SIG-M5 treated with dmso at 0.1 percent for 504 hours (cell line): ENCODE measurements around the gene APOL3.
"Not testable (repeated sequence)": the region's sequence is repeated elsewhere in the genome, so short reads cannot be mapped to it uniquely, and the experiment has no call there.

Experiments used
- DNase-seq: peaks from one replicate; lab custom pipeline; 2025; ENCODE audit not compliant: unreplicated experiment; lab: John Stamatoyannopoulos, UW

APOL3 gene

DNA sequence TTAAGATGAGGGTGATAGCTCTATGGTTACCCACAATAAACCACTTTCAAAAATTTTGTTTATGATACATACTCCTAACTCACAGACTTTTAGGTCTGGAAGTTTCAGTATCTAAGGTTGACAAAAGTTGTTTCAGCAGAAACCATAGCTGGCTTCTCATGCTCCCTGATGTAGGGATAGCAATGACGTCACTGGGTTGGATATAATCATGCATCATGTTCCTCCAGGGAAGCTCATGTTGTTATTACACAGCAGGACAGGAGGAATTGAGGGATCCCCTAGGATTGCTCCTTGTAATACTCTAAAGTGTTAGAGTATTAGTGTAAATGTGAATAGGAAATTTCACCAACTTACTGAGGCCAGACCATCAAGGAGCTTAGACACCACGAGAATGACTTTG is 23.6 kb downstream of the APOL3 start:
- no peak for DNase-seq

DNA sequence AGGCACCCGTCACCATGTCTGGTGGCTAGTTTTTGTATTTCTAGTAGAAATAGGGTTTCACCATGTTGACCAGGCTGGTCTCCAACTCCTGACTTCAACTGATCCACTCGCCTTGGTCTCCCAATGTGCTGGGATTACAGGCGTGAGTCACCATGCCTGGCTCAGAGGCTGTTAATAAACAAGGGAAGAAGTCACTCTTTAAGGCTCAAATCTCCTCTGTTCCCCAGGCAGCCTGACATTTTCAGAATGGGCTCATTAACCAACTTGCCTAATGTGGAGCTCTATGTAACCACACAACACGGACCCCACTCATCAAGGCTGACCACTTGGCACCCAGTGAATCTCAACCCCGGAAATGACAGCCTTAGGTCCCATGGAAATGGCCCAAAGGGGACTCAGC is 24.1 kb downstream of the APOL3 start:
- no peak for DNase-seq

DNA sequence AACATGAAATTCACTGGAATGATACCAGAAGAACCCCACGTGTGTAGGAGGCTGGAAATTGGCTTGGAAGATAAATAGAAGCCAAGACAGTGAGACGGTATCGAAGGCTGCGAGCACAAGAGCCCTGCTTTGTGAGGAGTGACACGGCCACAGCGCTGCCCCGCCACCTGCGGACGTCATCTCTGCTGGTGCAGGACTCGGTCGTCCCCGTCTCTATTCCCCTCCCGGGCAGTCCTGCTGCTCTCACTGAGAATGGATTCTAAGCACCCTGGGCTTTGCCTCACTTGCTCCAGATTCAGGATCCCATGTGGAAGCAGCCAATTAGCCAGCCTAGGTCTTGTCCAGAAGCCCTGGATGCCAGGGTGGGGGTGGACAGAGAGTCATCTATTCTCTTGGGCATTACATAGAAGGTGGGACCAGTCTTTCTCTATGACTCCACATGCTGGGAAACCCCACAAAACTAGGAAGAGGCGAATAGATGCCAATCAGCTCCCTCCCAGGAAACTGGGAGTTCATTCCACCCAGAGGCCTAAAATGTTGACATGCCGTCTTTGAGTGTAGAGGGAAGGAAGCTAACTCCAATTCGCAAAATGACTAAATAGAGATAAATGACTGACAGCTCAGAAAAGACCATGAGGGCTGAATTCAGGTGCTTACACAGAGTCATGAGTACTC is 25.1 kb downstream of the APOL3 start:
- no peak for DNase-seq

DNA sequence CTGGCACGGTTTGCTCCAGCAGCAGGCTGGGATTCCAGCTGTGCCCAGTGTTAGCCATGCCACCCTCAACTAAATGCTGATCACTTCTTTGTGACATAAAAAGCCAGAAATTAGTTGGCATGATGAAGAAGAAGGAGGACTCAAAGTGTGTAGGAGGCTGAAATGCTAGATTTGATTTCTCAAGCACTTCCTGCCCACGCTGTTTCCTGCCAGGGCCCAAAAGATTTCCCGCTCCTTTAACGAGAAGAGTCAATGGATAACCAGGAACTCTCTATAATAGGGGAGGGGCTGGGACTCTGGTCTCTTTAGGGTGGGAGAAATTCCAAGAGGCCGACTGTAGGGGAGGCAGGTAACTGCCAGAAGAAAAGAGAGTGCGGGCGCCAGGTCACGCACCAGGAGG is 26.4 kb downstream of the APOL3 start:
- DNase-seq = no peak

DNA sequence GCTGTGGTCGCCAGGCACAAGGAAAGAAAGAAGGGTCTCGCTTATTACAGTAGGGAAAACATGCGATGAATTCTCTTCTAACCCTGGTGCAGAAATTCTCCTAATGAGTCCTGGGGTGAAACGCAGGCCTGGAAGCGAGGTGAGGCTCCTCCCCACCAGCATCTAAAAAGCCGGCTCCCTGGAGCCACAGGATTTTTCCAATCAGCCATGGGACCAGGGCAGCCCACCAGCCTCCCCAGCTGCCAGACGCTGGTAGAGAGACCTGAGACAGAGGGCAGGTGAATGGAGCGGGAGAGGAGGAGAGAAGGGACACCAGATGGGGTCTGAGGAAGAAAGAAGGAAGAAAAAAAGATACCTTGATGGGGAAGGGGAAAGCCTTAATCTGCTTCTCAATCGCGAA is 28.6 kb downstream of the APOL3 start:
- DNase-seq = no peak

DNA sequence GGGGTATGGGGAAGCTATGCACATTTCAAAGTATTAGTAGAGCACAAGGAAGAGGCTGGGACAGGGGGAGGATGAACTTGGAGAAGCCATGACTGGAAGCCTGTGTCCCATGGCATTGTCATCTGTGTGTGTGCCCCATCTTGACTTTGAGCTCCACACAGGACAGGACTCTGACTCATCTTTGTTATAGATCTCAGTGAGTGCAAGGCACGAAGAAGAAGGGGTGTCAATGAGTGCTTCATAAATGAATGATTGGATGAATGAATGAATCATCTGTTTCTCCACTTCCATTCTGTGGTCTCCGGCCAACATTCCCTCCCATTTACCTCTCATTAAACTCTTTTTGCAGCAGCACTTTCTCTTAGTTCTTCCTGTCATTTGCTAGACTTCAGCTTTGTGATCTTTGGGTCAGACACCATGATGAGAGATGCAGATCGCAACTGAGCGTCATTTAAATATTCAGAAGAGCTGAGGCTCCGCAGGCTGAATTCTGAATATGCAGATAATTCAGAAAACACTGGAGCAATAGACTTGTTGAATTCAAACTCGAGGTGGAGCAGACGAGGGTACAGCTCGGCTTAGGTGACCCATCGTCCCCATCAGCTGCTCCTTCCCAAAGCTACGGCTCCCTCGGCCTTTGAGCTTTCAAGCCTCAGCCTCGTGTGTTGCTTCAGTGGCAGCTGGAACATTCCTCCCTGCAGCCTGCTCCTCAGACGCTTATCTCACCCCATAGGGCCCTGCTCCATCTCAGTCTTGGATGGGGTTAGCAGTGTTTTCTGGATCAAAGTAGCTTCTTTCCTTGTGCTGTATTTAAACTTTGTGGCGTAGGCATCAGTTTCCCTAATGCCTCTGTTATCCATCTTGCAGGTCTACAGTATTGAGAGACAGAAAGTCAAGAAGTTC is 30.8 kb downstream of the APOL3 start:
- DNase-seq = no peak

DNA sequence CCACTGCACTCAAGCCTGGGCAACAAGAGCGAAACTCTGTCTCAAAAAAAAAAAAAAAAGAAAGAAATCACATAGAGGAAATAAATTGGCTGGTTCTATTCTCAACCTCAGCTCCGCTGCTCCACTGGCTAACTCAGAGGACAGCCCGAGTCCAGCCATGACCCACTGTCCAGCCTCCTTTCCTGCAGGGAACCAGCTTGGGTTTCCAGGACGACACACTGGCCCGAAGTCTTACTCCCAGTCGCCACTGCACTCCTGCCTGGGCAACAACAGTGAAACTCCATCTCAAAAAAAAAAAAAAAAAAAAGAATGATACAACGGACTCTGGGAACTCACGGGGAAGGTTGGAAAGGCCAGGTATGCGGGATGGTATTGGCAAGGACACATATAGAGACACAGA is 31.5 kb downstream of the APOL3 start:
- no peak for DNase-seq

DNA sequence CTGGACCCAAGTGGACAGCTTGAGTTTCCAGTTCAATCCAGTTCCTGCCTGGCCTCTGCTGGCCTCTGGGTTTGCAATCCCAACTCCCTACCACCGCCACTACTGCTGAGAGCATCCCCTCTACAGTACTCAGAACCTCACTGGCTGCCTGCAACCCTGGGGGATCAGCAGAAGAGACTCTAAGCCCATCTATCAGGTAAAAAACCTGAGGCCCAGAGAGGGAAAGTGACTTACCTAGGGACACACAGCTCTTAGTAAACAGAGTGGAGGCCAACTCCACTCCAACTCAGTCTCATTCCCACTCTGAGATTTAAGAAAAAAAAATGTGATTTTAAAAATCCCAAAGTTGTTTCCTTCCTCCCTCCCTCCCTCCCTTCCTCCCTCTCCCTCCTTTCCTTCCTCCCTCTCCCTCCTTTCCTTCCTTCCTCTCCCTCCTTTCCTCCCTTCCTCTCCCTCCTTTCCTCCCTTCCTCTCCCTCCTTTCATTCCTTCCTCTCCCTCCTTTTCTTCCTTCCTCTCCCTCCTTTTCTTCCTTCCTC is 34.5 kb downstream of the APOL3 start:
- no peak for DNase-seq

DNA sequence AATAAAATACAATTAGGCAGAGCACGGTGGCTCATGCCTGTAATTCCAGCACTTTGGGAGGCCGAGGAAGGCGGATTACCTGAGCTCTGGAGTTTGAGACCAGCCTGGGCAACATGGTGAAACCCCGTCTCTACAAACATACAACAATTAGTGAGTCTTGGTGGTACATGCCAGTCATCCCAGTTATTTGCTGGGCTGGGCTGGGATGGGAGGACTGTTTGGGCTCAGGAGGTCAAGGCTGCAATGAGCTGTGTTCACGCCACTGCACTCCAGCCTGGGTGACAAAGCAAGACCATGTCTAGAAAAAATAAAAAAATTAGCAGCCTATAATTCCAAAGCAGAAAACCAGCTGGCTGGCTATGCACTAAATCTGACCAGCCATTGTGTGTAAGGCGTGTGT is 35.1 kb downstream of the APOL3 start:
- no peak for DNase-seq

DNA sequence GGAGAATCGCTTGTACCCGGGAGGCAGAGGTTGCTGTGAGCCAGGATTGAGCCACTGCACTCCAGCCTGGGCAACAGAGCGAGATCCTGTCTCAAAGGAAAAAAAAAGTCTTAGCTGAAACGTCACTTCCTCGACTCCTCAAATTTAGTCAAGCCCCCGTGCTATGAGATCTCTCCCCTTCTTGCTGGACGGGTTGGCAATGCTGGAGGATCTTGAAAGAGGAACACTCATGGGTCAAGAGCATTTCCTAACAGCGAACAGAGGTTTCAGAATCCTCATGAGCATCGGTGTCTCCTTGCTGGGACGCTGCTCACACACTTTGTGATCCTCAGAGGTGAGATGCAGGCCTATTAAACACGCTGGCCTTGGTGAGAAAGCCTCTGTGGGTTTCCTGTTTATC is 35.9 kb downstream of the APOL3 start:
- peak; percentile 19 for DNase-seq

DNA sequence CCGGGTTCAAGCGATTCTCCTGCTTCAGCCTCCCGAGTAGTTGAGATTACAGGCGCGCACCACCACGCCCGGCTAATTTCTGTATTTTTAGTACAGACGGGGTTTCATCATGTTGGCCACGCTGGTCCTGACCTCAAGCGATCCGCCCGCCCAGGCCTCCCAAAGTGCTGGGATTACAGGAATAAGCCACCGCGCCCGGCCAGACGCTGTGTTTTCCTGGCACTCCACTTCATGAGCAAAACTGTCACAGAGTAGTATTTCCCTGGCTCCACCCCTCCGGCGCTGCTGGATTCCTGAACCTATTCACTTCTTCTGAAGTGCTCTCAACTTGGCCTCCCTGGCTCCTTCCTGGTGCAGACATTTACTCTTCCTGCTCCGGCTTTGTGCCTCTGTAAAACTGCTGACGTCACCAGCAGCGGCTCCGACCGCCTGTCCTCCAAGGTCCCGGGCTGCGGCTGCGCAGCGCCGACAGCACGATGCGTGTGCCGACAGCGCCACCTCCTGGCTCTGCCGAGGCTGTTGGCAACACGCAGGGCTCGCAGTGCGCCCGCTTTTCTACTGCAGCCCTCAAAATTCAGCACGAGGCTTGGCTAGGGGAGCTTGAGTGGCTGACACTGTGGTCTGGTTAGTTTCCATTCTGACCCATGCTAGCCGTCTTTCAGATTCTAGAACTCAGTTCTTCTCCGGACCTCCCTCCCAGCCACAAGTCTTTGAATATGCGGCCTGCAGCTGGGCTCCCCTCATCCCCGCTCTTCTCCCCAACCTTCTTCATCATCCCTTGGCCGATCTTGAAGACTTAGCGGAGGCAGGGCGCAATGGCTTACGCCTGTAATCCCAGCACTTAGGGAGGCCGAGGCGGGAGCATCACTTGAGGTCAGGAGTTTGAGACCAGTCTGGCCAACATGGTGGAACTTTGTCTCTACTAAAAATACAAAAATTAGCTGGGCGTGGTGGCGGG is 36.6 kb downstream of the APOL3 start:
- DNase-seq = peak; percentile 91

DNA sequence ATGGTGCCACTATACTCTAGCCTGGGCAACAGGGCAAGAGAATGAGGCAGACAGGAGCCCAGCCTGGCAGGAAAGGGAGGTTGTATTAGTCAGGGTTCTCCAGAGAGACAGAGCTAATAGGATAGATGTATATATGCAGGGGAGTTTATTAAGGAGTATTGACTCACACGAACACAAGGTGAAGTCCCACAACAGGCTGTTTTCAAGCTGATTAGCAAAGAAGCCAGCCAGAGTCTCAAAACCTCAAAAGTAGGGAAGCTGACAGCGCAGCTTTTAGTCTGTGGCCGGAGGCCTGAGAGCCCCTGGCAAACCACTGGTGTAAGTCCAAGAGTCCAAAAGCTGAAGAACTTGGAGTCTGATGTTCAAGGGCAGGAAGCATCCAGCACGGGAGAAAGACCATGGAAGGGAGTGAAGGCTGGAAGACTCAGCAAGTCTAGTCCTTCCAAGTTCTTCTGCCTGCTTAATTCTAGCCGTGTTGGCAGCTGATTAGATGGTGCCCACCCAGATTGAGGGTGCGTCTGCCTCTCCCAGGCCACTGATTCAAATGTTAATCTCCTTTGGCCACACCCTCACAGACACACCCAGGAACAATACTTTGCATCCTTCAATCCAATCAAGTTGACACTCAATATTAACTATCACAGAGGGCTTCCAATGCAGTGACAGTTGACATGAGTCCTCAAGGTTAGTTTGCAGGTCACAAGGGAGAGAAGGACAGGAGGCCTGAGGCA is 39.8 kb downstream of the APOL3 start:
- DNase-seq = not testable (repeated sequence)

DNA sequence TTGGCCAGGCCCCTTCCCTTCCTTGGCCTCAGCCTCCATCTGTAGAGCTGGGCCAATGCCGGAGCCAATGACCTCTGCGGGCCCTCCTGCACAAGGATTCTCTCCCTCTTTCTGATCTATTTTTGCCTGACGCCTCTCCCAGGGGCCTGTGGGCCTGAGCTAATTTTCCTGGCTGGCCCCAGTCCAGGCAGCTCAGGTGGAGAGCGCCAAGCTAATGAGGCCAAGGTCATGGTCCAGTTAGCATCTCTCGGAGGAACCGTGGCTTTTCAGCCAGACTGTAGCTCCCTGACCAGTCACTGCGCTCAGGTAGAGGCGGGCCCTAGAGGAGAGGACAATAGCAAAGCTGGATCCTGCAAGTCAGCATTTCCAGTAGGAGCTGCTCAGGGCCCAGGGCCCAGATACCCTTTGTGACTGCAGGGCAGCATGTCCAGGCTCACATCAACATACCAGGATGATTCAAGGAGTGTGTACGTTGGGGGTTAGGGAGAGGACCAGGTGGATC is 43.5 kb downstream of the APOL3 start:
- DNase-seq = no peak

DNA sequence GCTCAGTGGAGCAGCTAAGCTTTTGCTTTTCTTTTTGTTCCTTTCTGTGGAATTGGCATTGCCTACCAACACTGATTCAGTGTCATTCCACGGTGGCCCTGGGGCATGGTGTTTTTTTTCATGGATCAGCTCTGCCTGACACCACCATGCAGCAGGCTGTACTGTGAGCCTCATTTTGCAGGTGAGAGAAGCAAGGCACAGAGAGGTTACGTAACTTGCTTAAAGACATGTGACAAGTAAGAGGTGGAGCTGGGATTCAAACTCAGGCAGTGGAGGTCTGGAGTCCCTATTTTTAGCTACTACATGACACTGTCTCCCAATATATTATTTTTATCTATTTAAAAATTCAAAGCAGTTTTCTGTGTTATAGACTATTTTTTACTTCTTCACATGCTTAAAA is 44.4 kb downstream of the APOL3 start:
- peak; percentile 1 for DNase-seq

DNA sequence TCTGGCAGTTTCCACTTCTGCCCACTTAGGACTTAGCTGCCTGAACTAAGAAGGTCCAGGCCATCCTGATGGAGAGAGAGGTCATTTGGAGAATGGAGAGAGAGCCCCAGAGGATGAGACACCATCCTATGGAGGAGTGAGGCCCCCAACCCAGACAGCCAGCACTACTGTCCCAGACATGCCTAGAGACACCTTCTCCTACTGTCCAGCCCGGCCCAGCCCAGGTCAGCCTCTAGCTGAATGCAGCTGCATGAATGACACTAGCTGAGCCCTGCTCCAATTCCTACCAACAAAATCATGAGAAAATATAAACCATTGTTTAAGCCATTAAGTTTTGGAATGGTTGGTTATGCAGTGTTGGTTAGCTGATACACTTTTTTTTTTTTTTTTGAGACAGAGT is 47.4 kb downstream of the APOL3 start:
- no peak for DNase-seq

DNA sequence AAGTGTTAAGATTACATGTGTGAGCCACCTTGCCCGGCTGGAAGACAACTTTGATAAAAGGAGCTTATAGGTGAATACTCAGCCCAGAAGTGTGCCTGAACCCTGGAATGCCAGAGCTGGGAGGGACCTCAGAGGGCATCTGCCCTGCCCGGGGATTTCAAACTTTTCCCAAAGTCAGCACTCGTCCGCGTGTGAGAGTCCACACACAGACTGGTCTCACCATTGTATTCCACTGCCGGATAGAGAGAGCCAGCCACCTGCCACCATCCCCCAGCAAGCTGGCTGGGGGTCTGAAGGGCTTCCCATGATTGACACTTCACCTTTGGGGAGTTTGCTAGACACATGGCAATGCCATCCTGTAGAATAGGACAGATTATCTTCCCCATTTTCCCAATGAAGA is 49.2 kb downstream of the APOL3 start:
- no peak for DNase-seq

DNA sequence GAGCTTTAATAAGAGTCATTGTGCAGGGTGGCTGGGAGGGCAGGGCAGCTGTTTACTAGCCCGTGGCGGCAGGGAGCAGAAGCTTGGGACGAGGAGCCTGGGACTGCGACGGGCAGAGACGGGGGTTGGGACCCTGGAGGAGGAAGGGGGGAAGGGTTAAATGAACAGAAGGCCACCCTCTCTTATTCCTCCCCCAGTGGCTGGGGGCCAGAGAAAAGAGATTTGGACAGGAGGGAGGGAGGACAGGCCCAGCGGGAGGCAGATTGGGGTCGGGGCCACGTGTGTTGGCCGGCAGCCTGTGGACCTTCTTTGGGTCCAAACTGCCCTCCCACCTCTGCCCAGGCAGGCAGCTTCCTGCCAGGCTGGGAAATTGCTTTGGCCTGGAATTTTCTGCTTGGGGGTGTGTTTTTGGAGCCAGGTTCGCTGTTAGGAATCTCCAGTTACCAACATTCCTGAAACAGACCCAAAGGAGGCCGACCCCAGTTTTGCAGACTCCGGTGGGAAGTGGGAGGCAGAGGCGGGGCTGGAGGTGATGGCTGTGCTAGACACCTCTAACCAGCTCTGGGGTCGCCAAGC is 50.2 kb downstream of the APOL3 start:
- no peak for DNase-seq

DNA sequence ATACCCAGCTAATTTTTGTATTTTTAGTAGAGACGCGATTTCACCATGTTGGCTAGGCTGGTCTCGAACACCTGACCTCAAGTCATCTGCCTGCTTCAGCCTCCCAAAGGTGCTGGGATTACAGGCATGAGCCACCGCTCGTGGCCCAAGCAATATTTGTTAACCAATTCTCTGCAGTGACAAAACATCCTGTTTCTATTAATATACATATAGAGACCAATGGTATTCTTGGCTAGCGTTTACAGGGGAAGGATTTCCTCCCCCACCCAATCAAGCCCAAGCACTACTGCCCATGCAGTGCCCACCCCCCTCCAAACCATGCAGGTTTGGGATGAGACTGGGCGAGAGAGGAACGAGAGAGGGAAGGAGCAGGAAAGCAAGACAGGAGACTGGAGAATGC is 53.1 kb downstream of the APOL3 start:
- no peak for DNase-seq

DNA sequence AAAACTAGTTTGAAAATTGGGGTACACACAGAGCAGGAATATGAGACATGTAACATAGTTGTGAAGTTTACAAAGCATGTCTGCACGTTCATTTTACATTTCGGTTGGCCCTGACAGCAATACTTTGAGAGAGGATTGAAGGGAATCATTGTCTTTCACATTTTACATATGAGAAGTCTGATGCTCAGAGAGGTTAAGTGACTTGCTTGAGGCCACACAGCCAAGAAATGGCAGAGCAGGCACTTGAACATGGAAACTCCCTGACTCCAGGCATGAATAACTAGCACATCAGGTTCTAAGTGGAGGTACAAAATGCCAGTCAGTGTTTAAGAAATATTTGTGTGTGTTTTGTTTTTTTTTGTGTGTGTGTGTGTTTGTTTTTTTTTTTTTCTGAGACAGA is 53.6 kb downstream of the APOL3 start:
- no peak for DNase-seq

DNA sequence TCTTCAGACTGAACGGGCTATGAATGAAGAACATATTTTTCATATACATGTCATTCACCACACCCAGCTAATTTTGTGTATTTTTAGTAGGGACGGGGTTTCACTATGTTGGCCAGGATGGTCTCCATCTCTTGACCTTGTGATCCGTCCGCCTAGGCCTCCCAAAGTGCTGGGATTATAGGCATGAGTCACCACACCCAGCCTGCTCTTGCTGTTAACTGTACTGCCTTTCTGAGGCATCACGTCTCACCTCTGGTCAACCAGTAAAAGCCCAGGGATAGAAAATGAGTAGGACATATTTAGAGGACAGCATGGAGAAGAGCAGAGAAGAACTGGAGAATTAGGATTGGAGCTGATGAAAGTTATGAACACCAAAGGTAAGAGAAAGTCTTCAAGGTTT is 55.6 kb downstream of the APOL3 start:
- DNase-seq = no peak
